Thoracic aorta (tissue), 2 donors: Measurements from ENCODE around the gene ATXN10. TPM values are rescaled to one million over a fixed set of nuclear protein-coding genes. Genes with fewer than 3 reads are reported as not detected.

ENCODE experiments used
- ATAC-seq: fragments of 150-250 bp; one replicate; pipeline ENCODE4 v1.8.0; 2017; ENCODE audit warnings: low read depth; ENCODE audit not compliant: insufficient number of reproducible peaks, low FRiP score
- DNase-seq: peaks from one replicate; pipeline ENCODE4 v3.0.0-alpha.2; 2020; ENCODE audit warnings: low spot score
- H3K27ac ChIP-seq, 2 donors: fragments of 200-600 bp; sonication (generic); 1 replicate in 1 of 2; 2 replicates in 1 of 2; pipeline ENCODE4 v1.5.1; 2016; ENCODE audit warnings: mild to moderate bottlenecking in 2 of 2, moderate library complexity in 2 of 2
- H3K27me3 ChIP-seq: fragments of 200-600 bp; sonication (generic); replicated peaks from 2 replicates; pipeline ENCODE4 v1.6.0; 2016; ENCODE audit warnings: mild to moderate bottlenecking; ENCODE audit not compliant: insufficient read depth
- H3K36me3 ChIP-seq: fragments of 200-600 bp; sonication (generic); one replicate; pipeline ENCODE4 v1.5.1; 2016
- H3K4me1 ChIP-seq, 2 donors: fragments of 200-600 bp; sonication (generic); 1 replicate in 1 of 2; 2 replicates in 1 of 2; pipeline versions ENCODE4 v1.5.1 to v1.6.0; 2016; ENCODE audit warnings: low read depth in 2 of 2, mild to moderate bottlenecking in 1 of 2; ENCODE audit not compliant: control insufficient read depth in 1 of 2
- H3K4me3 ChIP-seq: fragments of 200-600 bp; sonication (generic); 2 replicates; pipeline ENCODE4 v1.5.1; 2016; ENCODE audit warnings: mild to moderate bottlenecking
- H3K9me3 ChIP-seq: fragments of 200-600 bp; sonication (generic); 2 replicates; pipeline ENCODE4 v1.5.1; 2016
- total RNA-seq, 2 donors: library from RNA; depleted of rRNA; stranded (reverse); fragments of >200 nt; gene quantifications; one replicate each; pipeline versions ENCODE4 v1.1.0 to v1.2.3, GENCODE V29; 2016
- TF ChIP-seq, protein P1 (sequence below): fragments of 200-600 bp; sonication (generic); IDR thresholded peaks from one replicate; pipeline ENCODE4 v1.5.1; 2019; ENCODE audit warnings: antibody characterized with exemption

Gene ATXN10
- total RNA-seq, 2 donors from 2014 or later, result 52.9 to 164 TPM

DNA sequence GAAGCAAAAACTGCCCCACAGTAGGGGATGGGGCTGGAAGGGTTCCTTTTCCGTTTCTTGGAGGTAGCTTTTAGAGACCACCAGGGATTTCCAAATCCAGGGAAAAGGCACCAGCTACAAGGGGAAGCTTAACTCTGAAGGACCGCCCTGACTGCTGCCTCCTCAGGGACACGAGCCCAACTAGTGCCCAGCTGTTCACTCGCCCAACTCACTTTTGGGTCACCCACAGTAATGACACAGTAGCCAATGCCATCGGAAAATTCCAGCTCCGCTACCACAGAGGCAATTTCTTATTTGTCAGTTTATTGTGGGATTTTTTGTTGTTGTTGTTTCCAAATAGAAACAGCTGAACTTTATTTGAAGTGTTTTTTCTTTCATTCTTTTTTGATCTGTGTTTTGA lies 141.3 kb downstream of the ATXN10 start:
- no peaks in the 10 kb centered on the region for H3K4me1 ChIP-seq
- DNase-seq (no peak), ATAC-seq (no peak)
- H3K36me3 ChIP-seq, result peaks cover 9% of the 10 kb centered on the region
- no peaks in the 10 kb centered on the region for H3K27me3 ChIP-seq
- H3K27ac ChIP-seq, result no peak overlapping the region
- no peaks in the 10 kb centered on the region for H3K9me3 ChIP-seq
- H3K4me3 ChIP-seq, result no peak overlapping the region
- TF ChIP-seq, protein P1, sequence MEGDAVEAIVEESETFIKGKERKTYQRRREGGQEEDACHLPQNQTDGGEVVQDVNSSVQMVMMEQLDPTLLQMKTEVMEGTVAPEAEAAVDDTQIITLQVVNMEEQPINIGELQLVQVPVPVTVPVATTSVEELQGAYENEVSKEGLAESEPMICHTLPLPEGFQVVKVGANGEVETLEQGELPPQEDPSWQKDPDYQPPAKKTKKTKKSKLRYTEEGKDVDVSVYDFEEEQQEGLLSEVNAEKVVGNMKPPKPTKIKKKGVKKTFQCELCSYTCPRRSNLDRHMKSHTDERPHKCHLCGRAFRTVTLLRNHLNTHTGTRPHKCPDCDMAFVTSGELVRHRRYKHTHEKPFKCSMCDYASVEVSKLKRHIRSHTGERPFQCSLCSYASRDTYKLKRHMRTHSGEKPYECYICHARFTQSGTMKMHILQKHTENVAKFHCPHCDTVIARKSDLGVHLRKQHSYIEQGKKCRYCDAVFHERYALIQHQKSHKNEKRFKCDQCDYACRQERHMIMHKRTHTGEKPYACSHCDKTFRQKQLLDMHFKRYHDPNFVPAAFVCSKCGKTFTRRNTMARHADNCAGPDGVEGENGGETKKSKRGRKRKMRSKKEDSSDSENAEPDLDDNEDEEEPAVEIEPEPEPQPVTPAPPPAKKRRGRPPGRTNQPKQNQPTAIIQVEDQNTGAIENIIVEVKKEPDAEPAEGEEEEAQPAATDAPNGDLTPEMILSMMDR, result no peak

DNA sequence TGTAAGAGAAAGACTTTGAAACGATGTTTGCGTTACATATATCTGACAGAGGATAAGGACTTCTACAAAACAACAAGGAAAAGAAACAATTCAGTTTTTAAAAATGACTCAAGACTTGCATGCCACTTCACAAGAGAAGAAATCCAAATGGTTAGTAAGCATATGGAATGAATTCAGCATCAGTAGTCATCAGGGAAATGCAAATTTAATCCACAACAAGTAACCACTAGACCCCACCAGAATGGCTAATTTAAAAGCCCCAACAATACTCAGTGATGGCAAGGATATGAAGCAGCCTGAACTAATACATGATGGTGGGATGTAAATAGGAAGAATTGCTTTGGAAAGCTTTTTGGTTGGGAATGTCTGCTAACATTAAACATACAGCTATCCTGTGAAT lies 142.6 kb downstream of the ATXN10 start:
- no peaks in the 10 kb centered on the region for H3K9me3 ChIP-seq
- peaks cover 5% of the 10 kb centered on the region for H3K36me3 ChIP-seq
- H3K27me3 ChIP-seq, result no peaks in the 10 kb centered on the region
- H3K27ac ChIP-seq, result no peak overlapping the region
- H3K4me3 ChIP-seq, result no peak overlapping the region
- TF ChIP-seq, protein P1, result no peak
- DNase-seq, result no peak
- no peaks in the 10 kb centered on the region for H3K4me1 ChIP-seq
- ATAC-seq, result no peak

DNA sequence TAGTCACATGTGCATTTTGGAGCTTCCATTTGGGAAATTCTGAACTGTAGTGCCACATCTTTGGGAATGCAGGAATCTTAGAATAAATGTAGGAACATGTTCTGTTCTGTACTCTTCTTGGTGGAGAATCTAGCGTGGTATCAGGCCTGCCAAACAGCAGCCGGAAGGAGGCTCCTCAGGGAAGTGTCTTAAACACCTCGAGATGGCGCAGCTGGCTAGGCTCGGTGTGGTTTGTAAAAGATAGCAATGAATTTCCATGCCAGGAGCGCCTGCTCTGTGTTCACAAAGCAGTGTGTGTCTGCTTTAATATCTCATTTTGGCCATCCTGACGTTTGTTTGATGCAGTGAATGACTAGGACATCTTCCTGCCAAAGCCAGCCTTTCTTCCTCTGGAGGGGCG lies 145.1 kb downstream of the ATXN10 start:
- TF ChIP-seq, protein P1, result no peak
- H3K4me1 ChIP-seq, result no peaks in the 10 kb centered on the region
- H3K27ac ChIP-seq, result no peak overlapping the region
- no peak overlapping the region for H3K4me3 ChIP-seq
- H3K27me3 ChIP-seq, result no peaks in the 10 kb centered on the region
- H3K36me3 ChIP-seq, result peaks cover 5% of the 10 kb centered on the region
- ATAC-seq (no peak), DNase-seq (no peak)
- H3K9me3 ChIP-seq, result no peaks in the 10 kb centered on the region

DNA sequence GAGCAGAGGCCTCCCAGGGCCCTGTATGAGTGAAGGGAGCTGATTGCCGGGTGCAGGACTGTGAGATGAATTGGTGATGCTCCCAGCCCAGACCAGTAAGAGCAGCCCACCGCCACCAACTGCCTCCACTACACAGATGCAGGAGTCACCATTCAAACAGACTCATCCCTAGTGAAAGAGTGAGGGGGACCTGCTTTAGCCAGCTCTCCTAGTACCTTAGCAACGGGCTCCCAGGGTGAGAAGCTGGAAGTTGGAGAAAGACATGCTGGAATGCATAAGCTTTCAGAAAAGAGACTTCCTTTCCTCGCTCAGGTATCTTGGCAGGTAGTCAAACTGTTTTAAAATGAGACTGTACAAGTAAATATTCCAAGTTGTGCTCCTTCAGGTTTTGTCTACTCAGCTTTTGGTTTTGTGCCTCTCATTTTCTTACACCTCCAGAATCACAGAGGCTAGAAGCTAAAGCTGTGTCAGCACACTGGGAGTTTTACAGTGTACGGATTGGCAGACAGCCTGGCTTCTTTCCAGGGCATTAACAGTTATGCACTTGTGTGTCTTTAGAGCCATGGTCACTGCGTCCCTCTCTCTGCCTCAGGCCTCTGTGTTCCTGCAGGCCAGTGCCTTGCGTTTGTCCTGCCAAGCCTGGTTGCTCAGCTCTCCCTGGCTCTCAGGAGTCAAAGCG lies 146.2 kb downstream of the ATXN10 start:
- Histone ChIP-seq H3K9me3 (no peaks in the 10 kb centered on the region), H3K4me1 (no peaks in the 10 kb centered on the region), H3K27me3 (no peaks in the 10 kb centered on the region), H3K4me3 (no peak overlapping the region), H3K27ac (no peak overlapping the region), H3K36me3 (peaks cover 5% of the 10 kb centered on the region)
- ATAC-seq (no peak), DNase-seq (no peak)
- TF ChIP-seq, protein P1, result no peak

DNA sequence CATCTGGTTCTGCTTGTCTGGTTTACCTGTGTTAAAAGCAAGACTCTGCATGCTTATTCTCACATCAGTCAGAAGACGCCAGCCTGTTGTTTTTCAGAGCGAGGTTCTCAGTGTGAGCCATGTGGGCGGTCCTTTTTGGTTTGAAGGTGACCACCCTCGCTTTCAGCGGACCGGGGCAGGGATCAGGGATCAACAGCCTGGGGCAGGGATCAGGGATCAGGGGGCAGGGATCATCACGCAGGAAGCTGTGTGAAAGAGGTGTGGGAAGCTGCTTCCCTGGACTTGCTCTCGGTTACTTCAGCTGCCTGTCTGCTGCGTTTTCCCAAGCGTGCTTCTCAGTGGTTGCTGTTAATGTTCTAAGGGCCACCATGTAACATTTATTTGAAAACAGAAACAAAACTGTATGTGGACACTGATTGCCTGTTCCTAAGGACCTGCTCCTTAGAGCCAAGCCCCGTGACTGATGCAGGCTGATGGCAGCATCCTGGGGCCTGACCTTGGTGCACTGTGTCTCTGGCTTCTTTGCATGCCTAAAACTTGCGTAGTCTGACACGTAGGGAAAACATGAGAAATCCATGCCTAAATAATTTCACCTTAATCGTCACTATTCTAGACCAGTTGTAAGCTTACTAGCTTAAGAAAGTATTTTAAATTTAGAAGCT lies 146.9 kb downstream of the ATXN10 start:
- DNase-seq, result no peak
- no peaks in the 10 kb centered on the region for H3K27me3 ChIP-seq
- ATAC-seq, result no peak
- H3K27ac ChIP-seq, result no peak overlapping the region
- peaks cover 5% of the 10 kb centered on the region for H3K36me3 ChIP-seq
- no peaks in the 10 kb centered on the region for H3K9me3 ChIP-seq
- no peak overlapping the region for H3K4me3 ChIP-seq
- no peaks in the 10 kb centered on the region for H3K4me1 ChIP-seq
- TF ChIP-seq, protein P1, result no peak
